Kidney epithelial cell (primary cell): ENCODE data around the gene KCTD21. TPM values are rescaled to one million over a fixed set of nuclear protein-coding genes. Genes with fewer than 3 reads are reported as not detected.

Experiments
- DNase-seq: peaks from one replicate; pipeline ENCODE4 v3.0.0-alpha.2; 2010; ENCODE audit warnings: low read depth
- H3K27me3 ChIP-seq: 2 replicates; pipeline ENCODE4 v1.6.0; 2011; ENCODE audit warnings: low read length; ENCODE audit not compliant: control insufficient read depth, insufficient read depth
- H3K36me3 ChIP-seq: 2 replicates; pipeline ENCODE4 v1.5.1; 2011; ENCODE audit warnings: low read length; ENCODE audit not compliant: control insufficient read depth, insufficient read depth
- H3K4me3 ChIP-seq: 2 replicates; pipeline ENCODE4 v1.5.1; 2011; ENCODE audit warnings: low read depth, mild to moderate bottlenecking, control low read depth, low read length
- total RNA-seq: library from RNA; depleted of rRNA; stranded (reverse); fragments of >200 nt; gene quantifications from 2 replicates; pipeline ENCODE4 v1.2.3, GENCODE V29; 2015
- TF ChIP-seq, protein P1 (sequence below): IDR thresholded peaks from 2 replicates; pipeline ENCODE4 v1.5.1; 2011; ENCODE audit warnings: mild to moderate bottlenecking, moderate library complexity, low read length, control low read depth, inconsistent platforms; ENCODE audit not compliant: insufficient read depth, poor library complexity, severe bottlenecking

KCTD21 gene
- total RNA-seq, 1 donor from 2014 or later, result 9.7 TPM

DNA sequence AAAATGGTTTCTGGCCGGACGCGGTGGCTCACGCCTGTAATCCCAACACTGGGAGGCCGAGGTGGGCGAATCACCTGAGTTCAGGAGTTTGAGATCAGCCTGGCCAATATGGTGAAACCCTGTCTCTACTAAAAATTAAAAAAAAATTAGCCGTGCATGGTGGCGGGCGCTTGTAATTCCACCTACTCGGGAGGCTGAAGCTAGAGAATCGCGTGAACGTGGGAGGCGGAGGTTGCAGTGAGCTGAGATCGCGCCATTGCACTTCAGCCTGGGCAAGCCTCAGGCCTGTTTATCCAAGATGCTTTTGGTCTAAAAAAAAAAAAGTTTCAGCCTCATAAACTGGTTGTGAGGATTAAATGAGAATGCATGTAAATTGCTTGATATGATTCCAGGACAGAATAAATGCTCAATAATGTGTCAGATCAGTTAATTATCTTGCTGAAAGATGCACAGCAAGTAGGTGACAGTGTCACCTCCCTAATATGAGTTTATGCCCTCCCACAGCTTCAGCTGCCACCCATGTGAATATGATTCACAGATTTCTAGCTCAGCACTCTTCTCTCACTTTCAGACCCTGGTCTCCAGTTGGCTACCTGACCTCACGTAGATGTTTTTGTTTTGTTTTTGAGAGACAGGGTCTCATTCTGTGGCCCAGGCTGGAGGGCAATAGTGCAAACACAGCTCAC, 47.9 kb downstream of the KCTD21 start:
- H3K36me3 ChIP-seq, result no peaks in the 10 kb centered on the region
- H3K4me3 ChIP-seq, result peak overlapping the region; percentile 79
- no peak for DNase-seq
- H3K27me3 ChIP-seq, result no peaks in the 10 kb centered on the region
- TF ChIP-seq, protein P1, sequence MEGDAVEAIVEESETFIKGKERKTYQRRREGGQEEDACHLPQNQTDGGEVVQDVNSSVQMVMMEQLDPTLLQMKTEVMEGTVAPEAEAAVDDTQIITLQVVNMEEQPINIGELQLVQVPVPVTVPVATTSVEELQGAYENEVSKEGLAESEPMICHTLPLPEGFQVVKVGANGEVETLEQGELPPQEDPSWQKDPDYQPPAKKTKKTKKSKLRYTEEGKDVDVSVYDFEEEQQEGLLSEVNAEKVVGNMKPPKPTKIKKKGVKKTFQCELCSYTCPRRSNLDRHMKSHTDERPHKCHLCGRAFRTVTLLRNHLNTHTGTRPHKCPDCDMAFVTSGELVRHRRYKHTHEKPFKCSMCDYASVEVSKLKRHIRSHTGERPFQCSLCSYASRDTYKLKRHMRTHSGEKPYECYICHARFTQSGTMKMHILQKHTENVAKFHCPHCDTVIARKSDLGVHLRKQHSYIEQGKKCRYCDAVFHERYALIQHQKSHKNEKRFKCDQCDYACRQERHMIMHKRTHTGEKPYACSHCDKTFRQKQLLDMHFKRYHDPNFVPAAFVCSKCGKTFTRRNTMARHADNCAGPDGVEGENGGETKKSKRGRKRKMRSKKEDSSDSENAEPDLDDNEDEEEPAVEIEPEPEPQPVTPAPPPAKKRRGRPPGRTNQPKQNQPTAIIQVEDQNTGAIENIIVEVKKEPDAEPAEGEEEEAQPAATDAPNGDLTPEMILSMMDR, result no peak

- TF ChIP-seq, protein P1, result no peak
- Histone ChIP-seq H3K4me3 (peak within 1 kb of the TSS; percentile 79), H3K36me3 (no peaks in the 10 kb centered on the region), H3K27me3 (no peaks in the 10 kb centered on the region)
- DNase-seq, result peak; percentile 90
Measured at GRCh38 chr11:78139422-78140391, 48.7 kb downstream of the KCTD21 start, which contains the start of gene ALG8. Gene ALG8, minus strand, starts transcription at chr11:78139626. Its CDS starts 38 bp downstream, at chr11:78139588.

DNA sequence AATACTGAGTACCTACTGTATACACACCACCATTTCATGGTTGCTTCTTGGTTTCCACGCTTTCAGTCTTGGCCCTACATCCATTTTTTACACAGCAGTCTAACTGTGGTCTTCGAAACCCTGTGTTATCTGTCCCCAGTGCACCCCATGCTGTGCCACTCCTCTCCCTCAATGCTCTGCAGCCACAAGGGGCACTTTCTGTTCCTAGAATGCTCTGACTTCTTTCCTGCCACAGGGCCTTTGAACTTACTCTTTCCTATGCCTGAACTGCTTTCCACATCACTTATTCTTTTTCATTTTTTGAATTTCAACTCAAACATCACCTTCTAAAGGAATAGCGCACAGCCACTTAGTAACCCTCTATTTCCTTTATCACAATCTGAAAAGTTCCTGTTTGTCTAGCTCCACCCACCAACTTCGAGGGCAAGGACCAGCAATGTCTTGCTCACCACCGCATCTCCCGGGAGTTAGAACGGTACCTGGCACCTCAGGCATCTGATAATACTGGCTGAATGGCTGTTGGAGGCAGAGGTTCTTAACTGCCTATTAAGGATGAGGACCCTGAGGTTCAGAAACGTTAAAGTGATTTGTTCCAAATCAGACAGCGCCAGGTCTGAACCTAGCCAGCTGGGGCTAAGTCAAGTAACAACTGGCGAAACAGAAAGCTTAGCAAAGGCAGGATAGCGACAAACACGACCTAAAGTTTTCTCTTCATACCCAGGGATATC, 49.6 kb downstream of the KCTD21 start:
- peak overlapping the region; percentile 79 for H3K4me3 ChIP-seq
- H3K36me3 ChIP-seq, result no peaks in the 10 kb centered on the region
- TF ChIP-seq, protein P1, result no peak
- H3K27me3 ChIP-seq, result no peaks in the 10 kb centered on the region
- no peak for DNase-seq

- Histone ChIP-seq H3K4me3 (no peak overlapping the region), H3K36me3 (no peaks in the 10 kb centered on the region), H3K27me3 (no peaks in the 10 kb centered on the region)
- TF ChIP-seq, protein P1, result no peak
- DNase-seq, result no peak
Measured at GRCh38 chr11:78138291-78138690, 50.1 kb downstream of the KCTD21 start.

- Histone ChIP-seq H3K27me3 (no peaks in the 10 kb centered on the region), H3K36me3 (no peaks in the 10 kb centered on the region), H3K4me3 (no peak overlapping the region)
- TF ChIP-seq, protein P1, result no peak
- DNase-seq, result no peak
Measured at GRCh38 chr11:78132475-78132874, 56.0 kb downstream of the KCTD21 start.
